SK-N-SH treated with all-trans-retinoic acid at 6 μM for 48 hours (cell line): ENCODE data around the gene PACSIN2.

Experiments used
- ATAC-seq: fragments of 200-7000 bp; cut with Tn5 transposase; 3 replicates; pipeline ENCODE4 v1.9.1; 2020; ENCODE audit warnings: mild to moderate bottlenecking, moderate library complexity
- ARNTL ChIP-seq: fragments of 450-650 bp; formaldehyde crosslinking; IDR thresholded peaks from 2 replicates; pipeline ENCODE4 v1.5.0; 2020; ENCODE audit warnings: low read depth, mild to moderate bottlenecking, moderate library complexity, borderline replicate concordance
- BACH2 ChIP-seq: fragments of 250-450 bp; sonication (Bioruptor Pico); IDR thresholded peaks from 2 replicates; pipeline ENCODE4 v1.9.0; 2021; ENCODE audit warnings: mild to moderate bottlenecking, borderline replicate concordance
- CREB5 ChIP-seq: fragments of 250-450 bp; sonication (Bioruptor Pico); IDR thresholded peaks from 2 replicates; pipeline ENCODE4 v1.5.1; 2020; ENCODE audit warnings: low read depth, mild to moderate bottlenecking, moderate library complexity
- CSDC2 ChIP-seq: fragments of 250-450 bp; sonication (Bioruptor Pico); IDR thresholded peaks from 2 replicates; pipeline ENCODE4 v1.5.0; 2020; ENCODE audit warnings: mild to moderate bottlenecking, moderate library complexity
- CSRNP3 ChIP-seq: fragments of 250-450 bp; sonication (Bioruptor Pico); IDR thresholded peaks from 2 replicates; pipeline ENCODE4 v1.5.1; 2021; ENCODE audit warnings: mild to moderate bottlenecking, moderate library complexity
- ESRRG ChIP-seq: fragments of 250-450 bp; sonication (Bioruptor Pico); IDR thresholded peaks from 2 replicates; pipeline ENCODE4 v1.6.1; 2021; ENCODE audit warnings: mild to moderate bottlenecking
- GLIS3 ChIP-seq: fragments of 250-450 bp; sonication (Bioruptor Pico); IDR thresholded peaks from 2 replicates; pipeline ENCODE4 v1.5.0; 2020; ENCODE audit warnings: mild to moderate bottlenecking, moderate library complexity
- OSR1 ChIP-seq: fragments of 250-450 bp; sonication (Bioruptor Pico); IDR thresholded peaks from 2 replicates; pipeline ENCODE4 v1.8.0; 2022; ENCODE audit warnings: moderate library complexity, mild to moderate bottlenecking, inconsistent platforms
- PATZ1 ChIP-seq: fragments of 250-450 bp; sonication (Bioruptor Pico); IDR thresholded peaks from 2 replicates; pipeline ENCODE4 v1.8.0; 2020; ENCODE audit warnings: mild to moderate bottlenecking, moderate library complexity, borderline replicate concordance
- POU6F1 ChIP-seq: fragments of 250-450 bp; sonication (Bioruptor Pico); IDR thresholded peaks from 2 replicates; pipeline ENCODE4 v1.8.0; 2021; ENCODE audit warnings: low read depth, mild to moderate bottlenecking, moderate library complexity, borderline replicate concordance
- SNAI2 ChIP-seq: fragments of 250-450 bp; sonication (Bioruptor Pico); IDR thresholded peaks from 2 replicates; pipeline ENCODE4 v1.5.0; 2020; ENCODE audit warnings: mild to moderate bottlenecking, moderate library complexity
- TCF4 ChIP-seq: fragments of 250-450 bp; sonication (Bioruptor Pico); IDR thresholded peaks from 2 replicates; pipeline ENCODE4 v1.8.0; 2021; ENCODE audit warnings: mild to moderate bottlenecking, moderate library complexity, borderline replicate concordance
- TOX ChIP-seq: fragments of 250-450 bp; sonication (Bioruptor Pico); IDR thresholded peaks from 2 replicates; pipeline ENCODE4 v1.8.0; 2021; ENCODE audit warnings: mild to moderate bottlenecking, moderate library complexity, borderline replicate concordance
- TSHZ2 ChIP-seq: fragments of 250-450 bp; sonication (Bioruptor Pico); IDR thresholded peaks from 2 replicates; pipeline ENCODE4 v1.5.0; 2020; ENCODE audit warnings: mild to moderate bottlenecking, moderate library complexity
- ZC3H10 ChIP-seq: fragments of 250-450 bp; sonication (Bioruptor Pico); IDR thresholded peaks from 2 replicates; pipeline ENCODE4 v1.5.1; 2021; ENCODE audit warnings: mild to moderate bottlenecking, moderate library complexity
- ZFP3 ChIP-seq: fragments of 250-450 bp; sonication (Bioruptor Pico); IDR thresholded peaks from 2 replicates; pipeline ENCODE4 v1.5.0; 2020; ENCODE audit warnings: mild to moderate bottlenecking, moderate library complexity
- ZFP30 ChIP-seq: fragments of 450-650 bp; formaldehyde crosslinking; IDR thresholded peaks from 2 replicates; pipeline ENCODE4 v1.5.0; 2022; ENCODE audit warnings: mild to moderate bottlenecking, moderate library complexity
- ZNF565 ChIP-seq: fragments of 450-650 bp; formaldehyde crosslinking; conservative IDR thresholded peaks from 2 replicates; pipeline ENCODE4 v1.5.0; 2020; ENCODE audit warnings: low read depth, mild to moderate bottlenecking, moderate library complexity
- ZNF8 ChIP-seq: fragments of 450-650 bp; formaldehyde crosslinking; IDR thresholded peaks from 2 replicates; pipeline ENCODE4 v1.5.0; 2020; ENCODE audit warnings: mild to moderate bottlenecking, moderate library complexity

PACSIN2 gene

GRCh38 chr22:42946546-42947198, 68.3 kb downstream of the PACSIN2 start (continued):
- TF ChIP-seq TOX (CRISPR knock-in tag) (no peak), ESRRG (CRISPR knock-in tag) (no peak), OSR1 (CRISPR knock-in tag) (no peak), SNAI2 (CRISPR knock-in tag) (no peak), CSDC2 (CRISPR knock-in tag) (no peak)

GRCh38 chr22:42945736-42946135, 69.2 kb downstream of the PACSIN2 start:
- TF ChIP-seq CREB5, result no peak
- TF ChIP-seq ESRRG (CRISPR knock-in tag), result no peak
- no peak for TF ChIP-seq ZFP3
- no peak for TF ChIP-seq ZC3H10
- ATAC-seq, result no peak

- no peak for TF ChIP-seq ZFP3
- TF ChIP-seq TOX (CRISPR knock-in tag), result no peak
- no peak for TF ChIP-seq GLIS3 (CRISPR knock-in tag)
- ATAC-seq, result no peak
Observed at GRCh38 chr22:42945027-42945426, 69.9 kb downstream of the PACSIN2 start.

GRCh38 chr22:42944409-42944808, 70.5 kb downstream of the PACSIN2 start:
- no peak for ATAC-seq
- TF ChIP-seq CREB5 (no peak), ZNF565 (CRISPR knock-in tag) (no peak), ZNF8 (no peak), POU6F1 (CRISPR knock-in tag) (no peak), SNAI2 (CRISPR knock-in tag) (no peak), PATZ1 (CRISPR knock-in tag) (no peak), TOX (CRISPR knock-in tag) (no peak), CSDC2 (CRISPR knock-in tag) (no peak)
- TF ChIP-seq, all 23 proteins: peak for 0

- TF ChIP-seq BACH2 (CRISPR knock-in tag), result no peak
- TF ChIP-seq ZC3H10, result no peak
- TF ChIP-seq TSHZ2 (CRISPR knock-in tag), result no peak
- no peak for TF ChIP-seq ZFP3
- TF ChIP-seq CSRNP3 (CRISPR knock-in tag), result no peak
- TF ChIP-seq OSR1 (CRISPR knock-in tag), result no peak
- no peak for TF ChIP-seq TCF4
- TF ChIP-seq ZFP30 (CRISPR knock-in tag), result no peak
- no peak for TF ChIP-seq CSDC2 (CRISPR knock-in tag)
- TF ChIP-seq TOX (CRISPR knock-in tag), result no peak
- TF ChIP-seq ARNTL, result no peak
- no peak for TF ChIP-seq GLIS3 (CRISPR knock-in tag)
- no peak for ATAC-seq
Observed at GRCh38 chr22:42943981-42944380, 71.0 kb downstream of the PACSIN2 start.
